PC-3 (cell line): ENCODE measurements around the gene SMIM28.

Experiments used
- EZH2phosphoT487 ChIP-seq: fragments of 300-600 bp; sonication (generic); IDR thresholded peaks from 2 replicates; pipeline ENCODE4 v1.6.1; 2018; ENCODE audit warnings: mild to moderate bottlenecking, antibody characterized with exemption, low read length, borderline replicate concordance
- TF ChIP-seq, protein P1 (sequence below): fragments of 300-600 bp; sonication (generic); conservative IDR thresholded peaks from 2 replicates; pipeline ENCODE4 v1.5.1; 2017; ENCODE audit warnings: antibody characterized with exemption, low read depth, mild to moderate bottlenecking, low read length

DNA sequence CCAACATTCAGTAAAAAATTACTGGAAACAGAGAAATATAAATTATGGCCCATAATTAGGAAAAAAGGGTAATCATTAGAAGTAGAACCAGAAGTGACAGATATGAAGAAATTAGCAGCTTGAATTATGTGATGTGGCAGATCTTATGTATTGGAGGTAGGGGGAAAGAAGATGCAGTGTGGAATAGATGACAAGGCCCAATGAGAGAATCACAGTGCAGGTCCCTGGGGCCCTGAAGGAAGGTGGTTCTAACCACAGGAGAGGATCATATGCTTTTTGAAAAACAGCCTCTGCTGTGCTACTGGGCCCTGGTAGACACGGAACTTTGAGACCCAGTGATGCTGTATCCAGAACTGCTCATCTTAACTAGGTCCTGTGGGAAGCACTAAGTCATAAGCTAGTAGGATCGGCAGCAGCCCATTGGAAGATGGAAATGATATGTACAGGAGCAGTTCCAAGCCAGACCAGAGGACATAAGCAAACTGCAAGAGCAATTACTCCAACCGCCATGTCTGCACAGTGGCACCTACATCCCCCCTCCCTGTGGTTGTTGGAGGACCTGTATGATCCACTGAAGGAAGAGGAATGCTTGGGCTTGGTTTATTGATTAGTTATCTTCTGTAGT lies 40.5 kb downstream of the SMIM28 start:
- TF ChIP-seq, protein P1, sequence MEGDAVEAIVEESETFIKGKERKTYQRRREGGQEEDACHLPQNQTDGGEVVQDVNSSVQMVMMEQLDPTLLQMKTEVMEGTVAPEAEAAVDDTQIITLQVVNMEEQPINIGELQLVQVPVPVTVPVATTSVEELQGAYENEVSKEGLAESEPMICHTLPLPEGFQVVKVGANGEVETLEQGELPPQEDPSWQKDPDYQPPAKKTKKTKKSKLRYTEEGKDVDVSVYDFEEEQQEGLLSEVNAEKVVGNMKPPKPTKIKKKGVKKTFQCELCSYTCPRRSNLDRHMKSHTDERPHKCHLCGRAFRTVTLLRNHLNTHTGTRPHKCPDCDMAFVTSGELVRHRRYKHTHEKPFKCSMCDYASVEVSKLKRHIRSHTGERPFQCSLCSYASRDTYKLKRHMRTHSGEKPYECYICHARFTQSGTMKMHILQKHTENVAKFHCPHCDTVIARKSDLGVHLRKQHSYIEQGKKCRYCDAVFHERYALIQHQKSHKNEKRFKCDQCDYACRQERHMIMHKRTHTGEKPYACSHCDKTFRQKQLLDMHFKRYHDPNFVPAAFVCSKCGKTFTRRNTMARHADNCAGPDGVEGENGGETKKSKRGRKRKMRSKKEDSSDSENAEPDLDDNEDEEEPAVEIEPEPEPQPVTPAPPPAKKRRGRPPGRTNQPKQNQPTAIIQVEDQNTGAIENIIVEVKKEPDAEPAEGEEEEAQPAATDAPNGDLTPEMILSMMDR: no peak
- TF ChIP-seq EZH2phosphoT487: no peak
